ENCODE measurements around the gene RPS3. TPM values are rescaled to one million over a fixed set of nuclear protein-coding genes. Genes with fewer than 3 reads are reported as not detected.
A peak's percentile ranks its signal among the peaks of the same experiment; 100 is the strongest.
"Not testable (repeated sequence)": the region's sequence is repeated elsewhere in the genome, so short reads cannot be mapped to it uniquely, and the experiment has no call there.

The RPS3 gene
- total RNA-seq, 8 experiments from 2014 or later = 1,093 to 3,288 (median 2,247) TPM

- WGBS, 10 experiments = 38 to 100% (median 100%) methylated on average over 1 of the region's 1 CpG; no CpG with 5 or more reads in 5 of the 10 experiments
- Histone ChIP-seq H3K27ac (no peak overlapping the region), H3K4me1 (replicated peaks in 1 of 2) (peaks cover 16 to 20% of the 10 kb centered on the region in 2 donors), H3K4me3 (no peak overlapping the region)
- no peak for ATAC-seq (replicated peaks in 6 of 8)
- in situ Hi-C loops (cut with MboI; ENCODE audit: low pct_unique_long_range_greater_than_20kb in 2 of 9, low sequenced_read_pairs in 9 of 9, unreplicated experiment in 9 of 9) = no loop called here
These were observed 3.7 kb downstream of the RPS3 start for GRCh38 chr11:75403037-75403436.

GRCh38 chr11:75403983-75404658 is 4.8 kb downstream of the RPS3 start:
- no peak overlapping the region for H3K4me3 ChIP-seq
- 67 to 100% (median 94%) methylated on average over 2 to 13 of the region's 15 CpGs; no CpG with 5 or more reads in 3 of the 10 experiments for WGBS, 10 experiments
- no peak for ATAC-seq (replicated peaks in 6 of 8)
- peaks cover 16 to 18% of the 10 kb centered on the region in 2 donors for H3K4me1 ChIP-seq (replicated peaks in 1 of 2)
- in situ Hi-C loops (cut with MboI; ENCODE audit: low pct_unique_long_range_greater_than_20kb in 2 of 9, low sequenced_read_pairs in 9 of 9, unreplicated experiment in 9 of 9) = no loop called here
- H3K27ac ChIP-seq = no peak overlapping the region

DNA sequence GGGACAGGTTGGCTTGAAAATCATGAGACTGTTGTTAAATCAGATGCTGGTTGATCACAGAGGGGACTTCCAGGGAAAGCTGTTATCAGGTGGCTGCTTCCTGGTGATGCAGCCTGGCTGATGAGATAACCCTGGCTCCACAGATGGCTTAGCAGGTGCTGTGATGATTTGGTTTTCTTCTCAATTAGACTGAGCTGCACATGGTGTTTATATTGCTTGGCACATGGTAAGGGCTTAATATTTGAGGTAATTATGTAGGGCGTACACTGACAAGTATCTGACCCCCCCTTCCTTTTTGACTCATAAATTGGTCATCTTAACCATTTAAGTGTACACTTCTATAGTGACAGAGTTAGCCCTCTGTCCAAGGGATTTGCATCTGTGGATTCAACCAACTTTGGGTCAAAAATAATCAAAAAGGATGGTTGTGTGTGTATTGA is 7.0 kb downstream of the RPS3 start:
- in situ Hi-C loops (cut with MboI; ENCODE audit: low pct_unique_long_range_greater_than_20kb in 2 of 9, low sequenced_read_pairs in 9 of 9, unreplicated experiment in 9 of 9) = no loop called here
- Histone ChIP-seq H3K27ac (no peak overlapping the region), H3K4me3 (no peak overlapping the region), H3K4me1 (replicated peaks in 1 of 2) (peaks cover 12% of the 10 kb centered on the region in 2 donors)
- WGBS, 10 experiments = 0 to 100% (median 74%) methylated on average over 1 of the region's 1 CpG; no CpG with 5 or more reads in 6 of the 10 experiments
- peak in 1 of 8 experiments; percentile 37 for ATAC-seq (replicated peaks in 6 of 8)

DNA sequence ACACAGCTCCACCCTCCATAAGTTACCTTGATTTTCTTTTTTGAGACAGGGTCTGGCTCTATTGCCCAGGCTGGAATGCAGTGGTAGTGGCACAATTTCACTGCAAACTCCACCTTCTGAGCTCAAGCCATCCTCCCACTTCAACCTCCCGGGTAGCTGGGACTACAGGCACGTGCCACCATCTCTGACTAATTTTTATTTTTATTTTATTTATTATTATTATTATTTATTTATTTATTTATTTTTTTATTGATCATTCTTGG is 9.6 kb downstream of the RPS3 start:
- WGBS, 10 experiments = 67 to 100% (median 96%) methylated on average over 1 to 2 of the region's 2 CpGs; no CpG with 5 or more reads in 4 of the 10 experiments
- H3K27ac ChIP-seq = no peak overlapping the region
- in situ Hi-C loops (cut with MboI; ENCODE audit: low pct_unique_long_range_greater_than_20kb in 2 of 9, low sequenced_read_pairs in 9 of 9, unreplicated experiment in 9 of 9) = no loop called here

GRCh38 chr11:75409971-75410370 is 10.7 kb downstream of the RPS3 start:
- ATAC-seq (replicated peaks in 6 of 8); H3K27ac ChIP-seq; H3K4me3 ChIP-seq; in situ Hi-C loops (cut with MboI; ENCODE audit: low pct_unique_long_range_greater_than_20kb in 2 of 9, low sequenced_read_pairs in 9 of 9, unreplicated experiment in 9 of 9); H3K4me1 ChIP-seq (replicated peaks in 1 of 2): not testable (repeated sequence)
- no CpG with 5 or more reads among the region's 33 CpGs for WGBS, 10 experiments

More for the DNA sequence above, 9.6 kb downstream of the RPS3 start:
- H3K4me3 ChIP-seq = no peak overlapping the region
- no peak for ATAC-seq (replicated peaks in 6 of 8)
- H3K4me1 ChIP-seq (replicated peaks in 1 of 2) = no peaks in the 10 kb centered on the region

DNA sequence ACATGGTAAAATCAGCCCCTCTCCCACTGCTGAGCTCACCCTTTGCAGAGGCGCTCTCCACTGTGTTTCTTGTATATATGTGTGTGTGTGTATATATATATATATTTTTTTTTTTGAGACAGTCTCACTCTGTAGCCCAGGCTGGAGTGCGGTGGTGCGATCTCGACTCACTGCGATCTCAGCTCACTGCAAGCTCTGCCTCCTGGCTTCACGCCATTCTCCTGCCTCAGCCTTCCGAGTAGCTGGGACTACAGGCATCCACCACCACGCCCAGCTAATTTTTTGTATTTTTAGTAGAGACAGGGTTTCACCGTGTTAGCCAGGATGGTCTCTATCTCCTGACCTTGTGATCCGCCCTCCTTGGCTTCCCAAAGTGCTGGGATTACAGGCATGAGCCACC is 13.8 kb downstream of the RPS3 start:
- peak in 1 of 8 experiments; percentile 5 for ATAC-seq (replicated peaks in 6 of 8)
- H3K4me1 ChIP-seq (replicated peaks in 1 of 2); in situ Hi-C loops (cut with MboI; ENCODE audit: low pct_unique_long_range_greater_than_20kb in 2 of 9, low sequenced_read_pairs in 9 of 9, unreplicated experiment in 9 of 9); H3K27ac ChIP-seq; H3K4me3 ChIP-seq: not testable (repeated sequence)
- 30 to 100% (median 100%) methylated on average over 1 to 2 of the region's 10 CpGs; no CpG with 5 or more reads in 5 of the 10 experiments for WGBS, 10 experiments

- WGBS, 10 experiments = 60 to 100% (median 100%) methylated on average over 1 to 2 of the region's 2 CpGs; no CpG with 5 or more reads in 5 of the 10 experiments
- ATAC-seq (replicated peaks in 6 of 8) = no peak
- in situ Hi-C loops (cut with MboI; ENCODE audit: low pct_unique_long_range_greater_than_20kb in 2 of 9, low sequenced_read_pairs in 9 of 9, unreplicated experiment in 9 of 9) = no loop called here
- Histone ChIP-seq H3K4me1 (replicated peaks in 1 of 2) (no peaks in the 10 kb centered on the region), H3K27ac (no peak overlapping the region), H3K4me3 (no peak overlapping the region)
These were observed 14.5 kb downstream of the RPS3 start for GRCh38 chr11:75413864-75414263.

GRCh38 chr11:75420224-75421034 is 21.1 kb downstream of the RPS3 start:
- H3K4me1 ChIP-seq (replicated peaks in 1 of 2) = peaks cover 27 to 29% of the 10 kb centered on the region in 2 donors
- WGBS, 10 experiments = 67 to 97% (median 96%) methylated on average over 3 to 7 of the region's 14 CpGs; no CpG with 5 or more reads in 4 of the 10 experiments
- no peak overlapping the region for H3K4me3 ChIP-seq
- in situ Hi-C loops (cut with MboI; ENCODE audit: low pct_unique_long_range_greater_than_20kb in 2 of 9, low sequenced_read_pairs in 9 of 9, unreplicated experiment in 9 of 9) = no loop called here
- peak in 1 of 8 experiments; percentile 3 for ATAC-seq (replicated peaks in 6 of 8)
- peak overlapping the region; percentile 68 to 73 for H3K27ac ChIP-seq

DNA sequence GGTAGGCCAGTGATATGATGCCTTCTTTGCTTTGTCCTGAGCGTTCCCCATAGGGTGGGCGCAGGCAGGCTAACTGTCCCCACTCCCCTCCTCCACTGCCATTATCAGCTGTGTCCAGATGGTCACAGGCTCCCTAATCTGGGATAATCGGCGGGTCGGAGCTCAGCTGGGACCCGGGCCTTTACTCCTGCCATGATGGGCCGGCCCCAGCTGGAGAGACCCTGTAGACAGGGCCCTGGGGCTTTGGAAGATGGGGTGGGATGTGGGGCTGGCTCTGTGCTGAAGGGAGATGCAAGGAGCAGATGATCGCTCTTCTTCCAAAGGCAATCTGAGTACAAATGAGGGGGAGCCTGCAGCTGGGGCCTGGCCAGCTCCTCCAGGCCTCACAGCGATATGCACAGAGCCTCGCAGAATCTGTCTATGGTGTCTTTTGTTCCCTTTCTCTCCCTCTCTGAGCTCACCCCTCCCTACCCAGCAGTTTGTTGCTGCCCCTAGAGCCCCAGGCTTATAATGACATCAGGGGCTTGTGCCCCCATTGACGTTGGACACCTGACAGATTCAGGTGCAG is 21.8 kb downstream of the RPS3 start:
- Histone ChIP-seq H3K27ac (peak overlapping the region; percentile 68 to 73), H3K4me1 (replicated peaks in 1 of 2) (peaks cover 27 to 29% of the 10 kb centered on the region in 2 donors), H3K4me3 (no peak overlapping the region)
- peak in 6 of 8 experiments; percentile 2 to 67 (median 64) for ATAC-seq (replicated peaks in 6 of 8)
- in situ Hi-C loops (cut with MboI; ENCODE audit: low pct_unique_long_range_greater_than_20kb in 2 of 9, low sequenced_read_pairs in 9 of 9, unreplicated experiment in 9 of 9) = no loop called here
- 33 to 80% (median 72%) methylated on average over 1 to 8 of the region's 11 CpGs; no CpG with 5 or more reads in 5 of the 10 experiments for WGBS, 10 experiments

- peak in 4 of 8 experiments; percentile 12 to 84 (median 74) for ATAC-seq (replicated peaks in 6 of 8)
- H3K4me1 ChIP-seq (replicated peaks in 1 of 2) = peaks cover 27 to 29% of the 10 kb centered on the region in 2 donors
- in situ Hi-C loops (cut with MboI; ENCODE audit: low pct_unique_long_range_greater_than_20kb in 2 of 9, low sequenced_read_pairs in 9 of 9, unreplicated experiment in 9 of 9) = no loop called here
- WGBS, 10 experiments = 7 to 100% (median 90%) methylated on average over 1 to 2 of the region's 2 CpGs; no CpG with 5 or more reads in 4 of the 10 experiments
- no peak overlapping the region for H3K27ac ChIP-seq
- no peak overlapping the region for H3K4me3 ChIP-seq
These were observed 22.6 kb downstream of the RPS3 start for GRCh38 chr11:75421902-75422247.

DNA sequence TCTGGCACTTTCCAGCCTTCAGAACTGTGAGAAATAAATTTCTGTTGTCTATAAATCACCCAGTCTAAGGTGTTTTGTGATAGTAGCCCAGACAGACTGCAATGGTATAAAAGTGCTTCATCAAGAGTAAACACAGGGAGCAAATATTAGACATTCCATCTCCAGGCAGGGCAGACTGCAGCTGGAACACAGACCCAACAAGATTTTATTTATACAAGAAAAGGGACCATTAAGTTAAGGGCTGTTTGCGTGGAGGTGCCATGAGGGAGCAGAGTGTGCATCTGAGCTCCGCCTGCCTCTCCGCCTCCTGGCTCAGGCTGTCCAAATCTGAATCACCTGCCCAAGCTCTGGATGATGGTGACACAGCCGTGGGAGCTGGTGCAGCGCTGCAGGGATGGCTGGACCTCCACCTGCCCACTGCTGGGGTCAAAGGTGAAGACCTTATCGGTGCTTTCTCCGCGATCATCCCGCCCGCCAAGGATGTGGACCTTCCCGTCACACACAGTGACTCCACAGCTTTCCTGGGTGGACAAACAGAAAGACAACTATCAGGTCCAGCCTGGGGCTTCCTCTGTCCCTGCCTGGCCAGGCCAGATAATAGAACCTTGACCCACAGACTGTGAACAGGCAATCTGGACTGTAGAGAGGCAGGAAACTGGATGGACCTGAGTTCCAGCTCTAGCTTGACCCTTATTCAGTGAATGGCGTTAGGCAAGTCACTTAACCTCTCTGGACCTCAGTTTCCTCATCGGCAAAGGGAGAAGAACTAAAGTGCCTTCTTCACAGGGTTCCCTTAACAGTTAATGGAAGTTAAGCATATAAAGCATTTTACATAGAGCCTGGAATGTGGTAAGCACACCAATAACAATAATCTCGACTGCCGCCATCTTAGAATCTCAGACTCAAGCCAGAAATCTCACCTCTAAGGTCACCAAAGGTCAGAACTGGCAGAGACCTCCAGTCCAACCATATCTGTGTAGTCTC is 23.2 kb downstream of the RPS3 start:
- 84 to 100% (median 100%) methylated on average over 1 to 7 of the region's 15 CpGs; no CpG with 5 or more reads in 1 of the 10 experiments for WGBS, 10 experiments
- Histone ChIP-seq H3K4me3 (no peak overlapping the region), H3K27ac (no peak overlapping the region), H3K4me1 (replicated peaks in 1 of 2) (peaks cover 27 to 29% of the 10 kb centered on the region in 2 donors)
- peak in 6 of 8 experiments; percentile 10 to 85 (median 28) for ATAC-seq (replicated peaks in 6 of 8)
- in situ Hi-C loops (cut with MboI; ENCODE audit: low pct_unique_long_range_greater_than_20kb in 2 of 9, low sequenced_read_pairs in 9 of 9, unreplicated experiment in 9 of 9) = no loop called here

GRCh38 chr11:75423721-75424120 is 24.4 kb downstream of the RPS3 start:
- no CpG with 5 or more reads among the region's 9 CpGs for WGBS, 10 experiments
- H3K4me3 ChIP-seq = no peak overlapping the region
- H3K4me1 ChIP-seq (replicated peaks in 1 of 2) = peaks cover 27 to 30% of the 10 kb centered on the region in 2 donors
- H3K27ac ChIP-seq = no peak overlapping the region
- in situ Hi-C loops (cut with MboI; ENCODE audit: low pct_unique_long_range_greater_than_20kb in 2 of 9, low sequenced_read_pairs in 9 of 9, unreplicated experiment in 9 of 9) = no loop called here
- ATAC-seq (replicated peaks in 6 of 8) = no peak
